B cell (primary cell): ENCODE measurements around the gene INPP4A.

Experiments used
- CTCF ChIP-seq: fragments of 200-600 bp; IDR thresholded peaks from one replicate; pipeline ENCODE4 v1.8.0; 2022; ENCODE audit warnings: antibody characterized with exemption, mild to moderate bottlenecking
- EZH2 ChIP-seq: IDR thresholded peaks from 2 replicates; pipeline ENCODE4 v1.6.1; 2012; ENCODE audit warnings: borderline replicate concordance, low read depth, mild to moderate bottlenecking, moderate library complexity, low read length; ENCODE audit not compliant: insufficient read depth, poor library complexity, severe bottlenecking

DNA sequence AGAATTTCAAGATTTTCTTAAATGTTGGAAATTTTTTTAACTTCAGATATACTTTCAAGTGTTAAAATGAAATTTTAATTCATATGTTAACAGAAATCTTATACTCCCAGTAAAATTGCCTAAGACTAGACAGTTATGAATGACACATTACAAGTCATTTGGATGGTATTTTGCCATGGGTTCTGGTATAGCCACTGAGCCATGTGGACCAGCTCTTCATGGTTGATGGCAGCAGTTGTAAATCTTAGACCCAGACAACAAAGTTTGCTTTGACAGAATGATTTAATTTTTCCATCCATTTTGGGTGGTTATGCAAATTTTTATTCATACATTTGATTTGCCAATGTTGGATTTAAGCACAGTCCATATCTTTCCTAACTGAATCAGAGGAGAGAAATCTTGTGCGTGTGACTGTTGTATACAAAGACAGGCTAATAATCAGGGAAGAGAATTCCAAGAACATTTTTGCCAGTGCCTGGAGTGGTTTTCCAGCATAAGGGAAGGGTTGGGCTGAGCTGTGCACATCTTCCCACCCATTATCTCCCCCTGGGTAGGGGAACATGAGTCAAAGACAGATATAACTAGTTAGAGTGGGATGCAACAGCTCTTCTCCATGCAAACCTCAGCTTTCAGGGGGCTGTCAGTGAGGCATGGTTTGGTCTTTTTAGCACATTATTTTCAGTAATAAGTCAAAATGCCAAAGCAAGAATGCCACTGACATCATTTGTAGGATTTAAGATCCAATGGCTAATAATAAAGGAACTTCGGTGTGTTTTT, 28.1 kb upstream of the INPP4A start:
- TF ChIP-seq CTCF (no peak), EZH2 (no peak)
